ENCODE results near the gene FCHSD2. TPM values are rescaled to one million over a fixed set of nuclear protein-coding genes. Genes with fewer than 3 reads are reported as not detected.

Gene FCHSD2
- total and polyA plus RNA-seq, 9 of the 15 experiments (the other 6 are each of a cell fraction or from before 2014, with no cell fraction given): 1.8 to 14.7 (median 6.4) TPM

DNA sequence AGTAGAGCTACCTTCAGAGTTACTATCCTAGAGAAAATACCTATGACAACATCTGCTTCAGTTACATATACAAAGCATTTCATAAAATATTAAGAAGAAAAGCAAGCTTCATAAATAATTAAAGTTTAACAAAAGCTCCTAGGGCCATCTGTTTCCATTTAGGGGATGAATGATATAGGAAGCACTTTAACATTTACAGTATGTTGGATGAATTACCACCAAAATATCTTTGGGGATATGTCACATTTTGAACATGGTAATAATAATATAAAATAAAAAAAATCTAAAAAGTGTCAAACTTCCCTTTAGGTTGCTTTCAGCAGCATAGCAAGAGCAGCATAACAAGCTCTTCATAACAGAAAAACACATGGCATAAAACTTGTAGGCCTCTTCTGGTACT, 223.3 kb downstream of the FCHSD2 start (continued):
- TF ChIP-seq, protein P1, sequence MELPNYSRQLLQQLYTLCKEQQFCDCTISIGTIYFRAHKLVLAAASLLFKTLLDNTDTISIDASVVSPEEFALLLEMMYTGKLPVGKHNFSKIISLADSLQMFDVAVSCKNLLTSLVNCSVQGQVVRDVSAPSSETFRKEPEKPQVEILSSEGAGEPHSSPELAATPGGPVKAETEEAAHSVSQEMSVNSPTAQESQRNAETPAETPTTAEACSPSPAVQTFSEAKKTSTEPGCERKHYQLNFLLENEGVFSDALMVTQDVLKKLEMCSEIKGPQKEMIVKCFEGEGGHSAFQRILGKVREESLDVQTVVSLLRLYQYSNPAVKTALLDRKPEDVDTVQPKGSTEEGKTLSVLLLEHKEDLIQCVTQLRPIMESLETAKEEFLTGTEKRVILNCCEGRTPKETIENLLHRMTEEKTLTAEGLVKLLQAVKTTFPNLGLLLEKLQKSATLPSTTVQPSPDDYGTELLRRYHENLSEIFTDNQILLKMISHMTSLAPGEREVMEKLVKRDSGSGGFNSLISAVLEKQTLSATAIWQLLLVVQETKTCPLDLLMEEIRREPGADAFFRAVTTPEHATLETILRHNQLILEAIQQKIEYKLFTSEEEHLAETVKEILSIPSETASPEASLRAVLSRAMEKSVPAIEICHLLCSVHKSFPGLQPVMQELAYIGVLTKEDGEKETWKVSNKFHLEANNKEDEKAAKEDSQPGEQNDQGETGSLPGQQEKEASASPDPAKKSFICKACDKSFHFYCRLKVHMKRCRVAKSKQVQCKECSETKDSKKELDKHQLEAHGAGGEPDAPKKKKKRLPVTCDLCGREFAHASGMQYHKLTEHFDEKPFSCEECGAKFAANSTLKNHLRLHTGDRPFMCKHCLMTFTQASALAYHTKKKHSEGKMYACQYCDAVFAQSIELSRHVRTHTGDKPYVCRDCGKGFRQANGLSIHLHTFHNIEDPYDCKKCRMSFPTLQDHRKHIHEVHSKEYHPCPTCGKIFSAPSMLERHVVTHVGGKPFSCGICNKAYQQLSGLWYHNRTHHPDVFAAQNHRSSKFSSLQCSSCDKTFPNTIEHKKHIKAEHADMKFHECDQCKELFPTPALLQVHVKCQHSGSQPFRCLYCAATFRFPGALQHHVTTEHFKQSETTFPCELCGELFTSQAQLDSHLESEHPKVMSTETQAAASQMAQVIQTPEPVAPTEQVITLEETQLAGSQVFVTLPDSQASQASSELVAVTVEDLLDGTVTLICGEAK (IDR thresholded peaks at IDR 0.05): no peak
- TF ChIP-seq, protein P1 (CRISPR knock-in tag; IDR thresholded peaks at IDR 0.05): no peak
- TF ChIP-seq CREB1 (IDR thresholded peaks at IDR 0.05) (no peak), CREB1 (CRISPR knock-in tag; IDR thresholded peaks at IDR 0.05) (no peak), SRSF1 (IDR thresholded peaks at IDR 0.05; ENCODE audit: low read depth, low read length) (no peak), ADNP (tag; IDR thresholded peaks at IDR 0.05) (no peak)
- TF ChIP-seq, protein P2, sequence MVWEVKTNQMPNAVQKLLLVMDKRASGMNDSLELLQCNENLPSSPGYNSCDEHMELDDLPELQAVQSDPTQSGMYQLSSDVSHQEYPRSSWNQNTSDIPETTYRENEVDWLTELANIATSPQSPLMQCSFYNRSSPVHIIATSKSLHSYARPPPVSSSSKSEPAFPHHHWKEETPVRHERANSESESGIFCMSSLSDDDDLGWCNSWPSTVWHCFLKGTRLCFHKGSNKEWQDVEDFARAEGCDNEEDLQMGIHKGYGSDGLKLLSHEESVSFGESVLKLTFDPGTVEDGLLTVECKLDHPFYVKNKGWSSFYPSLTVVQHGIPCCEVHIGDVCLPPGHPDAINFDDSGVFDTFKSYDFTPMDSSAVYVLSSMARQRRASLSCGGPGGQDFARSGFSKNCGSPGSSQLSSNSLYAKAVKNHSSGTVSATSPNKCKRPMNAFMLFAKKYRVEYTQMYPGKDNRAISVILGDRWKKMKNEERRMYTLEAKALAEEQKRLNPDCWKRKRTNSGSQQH (CRISPR knock-in tag; IDR thresholded peaks at IDR 0.05): no peak

Measured in K562 (cell line).